Thyroid gland (tissue), 4 donors: ENCODE results near the gene SPEG. TPM values are rescaled to one million over a fixed set of nuclear protein-coding genes. Genes with fewer than 3 reads are reported as not detected.

Source experiments
- DNase-seq, 2 donors: peaks; one replicate each; pipeline ENCODE4 v3.0.0-alpha.2; 2019
- H3K27ac ChIP-seq, 3 donors: fragments of 200-600 bp; sonication (generic); 1 replicate in 2 of 3; 2 replicates in 1 of 3; pipeline ENCODE4 v1.5.1; 2016 to 2019; ENCODE audit warnings: mild to moderate bottlenecking in 1 of 3, moderate library complexity in 1 of 3
- H3K27me3 ChIP-seq: fragments of 200-600 bp; sonication (generic); one replicate; pipeline ENCODE4 v1.5.1; 2019
- H3K36me3 ChIP-seq, 2 donors: fragments of 200-600 bp; sonication (generic); one replicate each; pipeline ENCODE4 v1.5.1; 2016 to 2019
- H3K4me1 ChIP-seq, 2 donors: fragments of 200-600 bp; sonication (generic); one replicate each; pipeline ENCODE4 v1.5.1; 2017 to 2019
- H3K4me3 ChIP-seq, 3 donors: fragments of 200-600 bp; sonication (generic); replicated peaks in 1 of 3; 1 replicate in 2 of 3; 2 replicates in 1 of 3; pipeline ENCODE4 v1.5.1; 2016; ENCODE audit warnings: mild to moderate bottlenecking in 1 of 3
- H3K9me3 ChIP-seq: fragments of 200-600 bp; sonication (generic); one replicate; pipeline ENCODE4 v1.5.1; 2017
- POLR2A ChIP-seq, 2 donors: fragments of 450-650 bp; IDR thresholded peaks; one replicate each; pipeline ENCODE4 v1.6.1; 2017; ENCODE audit warnings: antibody characterized with exemption in 2 of 2, mild to moderate bottlenecking in 2 of 2, moderate library complexity in 1 of 2
- WGBS, 2 donors: methylation state at CpG; one replicate each; pipeline ENCODE4 v1.1.5; 2017; 5-methylcytosine and 5-hydroxymethylcytosine counted together
- intact Hi-C: fragments of 100-400 bp; cut with DNase I; formaldehyde crosslinking; loops from one replicate; pipeline ENCODE4 v1.15.1; 2023
- total RNA-seq, 4 donors: library from RNA; depleted of rRNA; stranded (reverse); fragments of >200 nt; gene quantifications; one replicate each; pipeline ENCODE4 v1.2.3, GENCODE V29; 2016
- TF ChIP-seq, protein P1 (sequence below), 6 experiments: fragments of 200-600 bp in 3 of 6; fragments of 450-650 bp in 3 of 6; sonication (generic) in 3 of 6; IDR thresholded peaks; one replicate each; pipeline ENCODE4 v1.5.1; 2016 to 2019; ENCODE audit warnings: antibody characterized with exemption in 6 of 6, mild to moderate bottlenecking in 2 of 6, inconsistent platforms in 1 of 6, moderate library complexity in 1 of 6

SPEG gene
- total RNA-seq, 4 donors from 2014 or later, result 1.9 to 3.5 (median 3.3) TPM

DNA sequence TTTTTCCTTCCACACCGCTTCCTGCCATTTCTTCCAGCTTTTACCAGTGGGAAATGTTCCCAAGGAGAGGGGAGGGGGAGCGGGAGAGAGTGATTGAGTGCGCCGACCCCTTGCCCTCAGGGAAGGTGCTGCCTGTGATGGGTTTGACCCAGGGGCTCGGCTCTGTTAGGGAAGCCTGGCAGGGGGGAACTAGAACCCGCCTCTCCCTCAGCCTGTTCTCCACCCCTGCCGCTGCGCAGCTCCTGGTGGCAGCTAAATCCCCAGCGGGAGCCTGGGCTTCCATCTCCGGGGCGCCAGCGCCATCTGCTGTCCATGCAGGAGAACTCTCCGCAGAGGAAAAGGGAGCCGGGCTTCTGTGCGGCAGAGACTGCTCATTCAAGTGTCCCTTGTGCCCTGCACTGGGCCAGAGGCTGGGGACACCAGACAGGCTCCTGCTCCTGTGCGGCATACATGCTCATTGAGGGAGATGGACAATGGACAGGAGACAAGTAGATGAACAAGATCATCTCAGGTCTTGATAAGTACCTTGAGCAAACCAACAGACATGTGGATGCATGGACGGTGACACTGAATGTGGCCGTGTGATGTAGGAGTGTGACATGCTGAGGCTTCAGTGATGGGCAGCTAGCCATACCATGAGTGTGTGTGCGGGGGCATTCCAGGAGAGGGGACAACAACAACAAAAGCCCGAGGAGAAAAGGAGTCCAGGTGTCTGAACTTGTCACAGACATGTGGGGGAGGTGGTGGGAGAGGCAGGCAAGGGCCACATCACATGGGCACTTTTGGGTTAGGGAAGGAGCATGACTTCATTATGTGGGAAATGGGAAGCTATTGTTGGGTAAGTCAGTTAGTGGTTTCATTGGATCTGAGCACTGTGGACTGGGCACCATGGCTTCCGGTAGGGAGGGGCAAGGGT lies 95.7 kb downstream of the SPEG start:
- intact Hi-C loops, result loop anchor here (2.0 to 5.0 kb wide), 2 partner anchors 73 to 130 kb away; no protein-coding TSS in a partner anchor
- Histone ChIP-seq H3K27ac (no peak overlapping the region), H3K4me1 (no peaks in the 10 kb centered on the region), H3K4me3 (no peak overlapping the region), H3K36me3 (no peaks in the 10 kb centered on the region), H3K27me3 (no peaks in the 10 kb centered on the region), H3K9me3 (no peaks in the 10 kb centered on the region)
- TF ChIP-seq POLR2A (IDR thresholded peaks at IDR 0.05), result no peak
- TF ChIP-seq, protein P1, sequence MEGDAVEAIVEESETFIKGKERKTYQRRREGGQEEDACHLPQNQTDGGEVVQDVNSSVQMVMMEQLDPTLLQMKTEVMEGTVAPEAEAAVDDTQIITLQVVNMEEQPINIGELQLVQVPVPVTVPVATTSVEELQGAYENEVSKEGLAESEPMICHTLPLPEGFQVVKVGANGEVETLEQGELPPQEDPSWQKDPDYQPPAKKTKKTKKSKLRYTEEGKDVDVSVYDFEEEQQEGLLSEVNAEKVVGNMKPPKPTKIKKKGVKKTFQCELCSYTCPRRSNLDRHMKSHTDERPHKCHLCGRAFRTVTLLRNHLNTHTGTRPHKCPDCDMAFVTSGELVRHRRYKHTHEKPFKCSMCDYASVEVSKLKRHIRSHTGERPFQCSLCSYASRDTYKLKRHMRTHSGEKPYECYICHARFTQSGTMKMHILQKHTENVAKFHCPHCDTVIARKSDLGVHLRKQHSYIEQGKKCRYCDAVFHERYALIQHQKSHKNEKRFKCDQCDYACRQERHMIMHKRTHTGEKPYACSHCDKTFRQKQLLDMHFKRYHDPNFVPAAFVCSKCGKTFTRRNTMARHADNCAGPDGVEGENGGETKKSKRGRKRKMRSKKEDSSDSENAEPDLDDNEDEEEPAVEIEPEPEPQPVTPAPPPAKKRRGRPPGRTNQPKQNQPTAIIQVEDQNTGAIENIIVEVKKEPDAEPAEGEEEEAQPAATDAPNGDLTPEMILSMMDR (IDR thresholded peaks at IDR 0.05), result peak; percentile 86 to 99 (median 97)
- WGBS, 2 donors, result 16 to 22% methylated on average over 14 to 21 of the region's 21 CpGs
- peak; percentile 72 to 84 for DNase-seq

DNA sequence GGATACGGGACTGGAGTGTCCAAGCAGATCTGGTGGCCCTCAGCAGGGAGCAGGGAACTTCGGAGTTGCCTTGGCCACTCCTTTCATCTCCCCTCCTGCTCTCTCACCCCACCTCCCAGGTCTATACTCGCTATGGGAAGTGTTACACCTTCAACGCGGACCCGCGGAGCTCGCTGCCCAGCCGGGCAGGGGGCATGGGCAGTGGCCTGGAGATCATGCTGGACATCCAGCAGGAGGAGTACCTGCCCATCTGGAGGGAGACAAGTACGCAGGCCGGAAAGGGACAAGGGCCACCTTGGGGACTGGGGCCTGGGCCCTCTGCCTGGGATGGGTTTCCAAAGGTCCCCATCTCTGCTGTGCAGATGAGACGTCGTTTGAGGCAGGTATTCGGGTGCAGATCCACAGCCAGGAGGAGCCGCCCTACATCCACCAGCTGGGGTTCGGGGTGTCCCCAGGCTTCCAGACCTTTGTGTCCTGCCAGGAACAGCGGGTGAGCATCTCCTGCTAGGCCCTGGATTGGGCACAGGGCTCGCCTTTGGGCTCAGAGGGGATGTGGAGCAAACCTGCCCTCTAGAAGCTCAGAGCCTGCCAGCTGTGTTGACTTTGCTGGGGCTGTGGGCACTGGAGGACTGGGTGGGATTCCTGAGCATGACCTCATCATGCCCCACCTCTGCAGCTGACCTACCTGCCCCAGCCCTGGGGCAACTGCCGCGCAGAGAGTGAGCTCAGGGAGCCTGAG lies 97.2 kb downstream of the SPEG start:
- WGBS, 2 donors, result 66 to 77% methylated on average over 16 to 17 of the region's 20 CpGs
- Histone ChIP-seq H3K36me3 (no peaks in the 10 kb centered on the region), H3K4me3 (no peak overlapping the region), H3K9me3 (no peaks in the 10 kb centered on the region), H3K27ac (no peak overlapping the region), H3K4me1 (no peaks in the 10 kb centered on the region), H3K27me3 (no peaks in the 10 kb centered on the region)
- no peak for DNase-seq
- TF ChIP-seq POLR2A (IDR thresholded peaks at IDR 0.05), result no peak
- TF ChIP-seq, protein P1 (IDR thresholded peaks at IDR 0.05), result no peak
- intact Hi-C loops, result loop anchor here (2.0 to 5.0 kb wide), 2 partner anchors 75 to 131 kb away; no protein-coding TSS in a partner anchor

DNA sequence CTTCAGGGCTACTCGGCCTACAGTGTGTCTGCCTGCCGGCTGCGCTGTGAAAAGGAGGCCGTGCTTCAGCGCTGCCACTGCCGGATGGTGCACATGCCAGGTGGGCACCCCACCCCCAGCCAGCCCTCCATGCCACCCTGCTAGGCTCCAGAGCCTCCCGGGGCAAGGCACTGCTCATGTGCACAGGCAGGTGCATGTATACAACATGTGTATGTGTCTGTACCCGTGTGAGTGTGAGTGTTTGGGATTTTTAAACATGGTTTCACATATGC lies 97.7 kb downstream of the SPEG start:
- H3K4me3 ChIP-seq, result no peak overlapping the region
- no peaks in the 10 kb centered on the region for H3K4me1 ChIP-seq
- WGBS, 2 donors, result 71 to 87% methylated on average over 3 to 8 of the region's 8 CpGs
- no peak for DNase-seq
- H3K27me3 ChIP-seq, result no peaks in the 10 kb centered on the region
- TF ChIP-seq, protein P1 (IDR thresholded peaks at IDR 0.05), result no peak
- no peak for TF ChIP-seq POLR2A (IDR thresholded peaks at IDR 0.05)
- no peaks in the 10 kb centered on the region for H3K36me3 ChIP-seq
- no peaks in the 10 kb centered on the region for H3K9me3 ChIP-seq
- H3K27ac ChIP-seq, result no peak overlapping the region
- intact Hi-C loops, result loop anchor here (5.0 kb wide), 1 partner anchor 75 kb away; no protein-coding TSS in a partner anchor

DNA sequence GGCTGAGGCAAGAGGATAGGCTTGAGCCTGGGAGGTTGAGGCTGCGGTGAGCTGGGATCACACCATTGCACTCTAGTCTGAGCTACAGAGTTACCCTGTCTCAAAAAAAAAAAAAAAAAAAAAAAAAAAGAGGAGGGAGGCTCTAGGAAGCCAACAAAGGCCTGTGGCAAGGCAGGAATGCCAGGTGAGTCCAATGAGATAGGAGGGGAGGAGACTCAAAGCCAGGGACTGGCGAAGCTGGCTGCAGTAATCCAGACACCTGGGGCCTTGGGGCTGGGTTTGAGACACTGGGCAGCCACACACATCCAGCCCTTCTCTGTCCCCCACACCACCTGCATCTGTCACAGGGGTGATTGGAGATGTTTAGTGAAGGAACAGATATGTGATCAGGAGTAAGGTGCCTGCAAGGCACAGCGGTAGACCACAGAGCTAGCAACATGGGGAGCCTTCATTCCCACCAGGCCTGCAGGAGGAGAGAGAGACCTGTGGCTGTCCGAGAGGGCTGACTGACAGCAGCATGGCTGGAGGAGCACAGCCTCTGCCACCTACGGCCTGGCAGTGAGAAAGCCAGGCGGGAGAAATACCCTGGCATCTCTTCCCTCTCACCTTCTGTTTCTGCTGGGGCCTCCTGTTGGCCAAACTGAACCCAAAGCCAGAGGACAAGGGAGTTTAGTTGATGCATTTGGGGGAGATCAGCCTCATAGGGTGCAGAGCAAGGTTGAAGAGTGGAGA lies 99.5 kb downstream of the SPEG start:
- intact Hi-C loops, result loop anchor here (5.0 kb wide), 1 partner anchor 77 kb away; no protein-coding TSS in a partner anchor

More for the DNA sequence above, 99.5 kb downstream of the SPEG start:
- Histone ChIP-seq H3K27me3 (no peaks in the 10 kb centered on the region), H3K27ac (no peak overlapping the region), H3K4me1 (no peaks in the 10 kb centered on the region), H3K36me3 (peaks cover under 1 to 3% of the 10 kb centered on the region in 2 donors), H3K4me3 (no peak overlapping the region), H3K9me3 (no peaks in the 10 kb centered on the region)
- DNase-seq, result no peak
- WGBS, 2 donors, result 87 to 89% methylated on average over 6 of the region's 6 CpGs
- TF ChIP-seq POLR2A (IDR thresholded peaks at IDR 0.05), result no peak
- TF ChIP-seq, protein P1 (IDR thresholded peaks at IDR 0.05), result no peak
